ENCODE results near the gene C1QL4. TPM values are rescaled to one million over a fixed set of nuclear protein-coding genes. Genes with fewer than 3 reads are reported as not detected.

The C1QL4 gene
- total RNA-seq (2022; extraction: Qiagen RNA extraction): 5.1 to 7.5 TPM (median 6.3 TPM) in 5 replicates

DNA sequence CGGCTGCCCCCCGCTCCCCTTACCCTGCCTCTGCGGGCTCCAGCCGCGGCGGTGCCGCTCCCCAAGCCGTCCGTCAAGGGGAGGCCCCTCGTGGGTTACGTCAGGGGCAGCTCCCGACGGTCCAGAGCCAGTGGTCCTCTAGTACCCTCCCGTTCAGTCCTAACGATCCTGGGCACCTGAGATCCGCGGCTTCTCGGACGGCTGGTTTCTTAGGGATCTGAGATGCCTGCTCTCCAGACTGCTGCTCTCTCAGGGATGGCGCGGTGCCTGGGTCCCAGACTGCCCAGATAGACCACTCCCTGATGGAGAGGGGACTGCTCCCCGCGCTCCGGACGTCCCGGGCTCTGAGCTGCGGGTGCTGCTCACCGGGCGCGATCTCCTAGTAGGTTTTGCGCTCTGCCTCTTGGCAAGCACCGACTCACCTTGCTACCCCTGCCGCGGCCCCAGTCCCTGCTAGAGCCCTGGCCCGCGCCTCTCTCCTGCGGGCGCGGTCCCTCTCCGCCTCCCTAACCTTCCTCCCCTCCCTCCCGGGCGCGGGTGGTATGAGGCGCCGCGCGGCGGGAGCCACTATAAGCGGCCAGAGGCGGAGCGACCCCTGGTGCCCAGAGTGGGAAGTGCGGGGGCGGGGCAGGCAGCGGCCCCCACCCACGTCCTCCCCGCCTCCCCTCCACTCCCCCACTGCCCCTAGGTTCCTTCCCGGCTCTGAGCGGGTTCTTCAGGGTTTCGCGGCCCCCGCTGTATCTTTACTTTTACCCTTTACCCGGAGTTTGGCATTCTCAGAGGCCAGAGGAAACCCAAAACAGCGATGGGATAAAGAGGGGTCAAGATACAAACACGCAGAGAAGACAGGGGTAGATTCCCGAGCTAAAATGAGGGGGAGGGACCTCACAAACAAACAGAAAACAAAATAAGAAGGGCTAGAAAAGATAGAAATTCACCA is at the start of gene C1QL4:
Gene C1QL4 (minus strand): TSS at position 544 of the 940 bp plus-strand sequence. CDS start 711 bp downstream, outside the sequence.

DNA sequence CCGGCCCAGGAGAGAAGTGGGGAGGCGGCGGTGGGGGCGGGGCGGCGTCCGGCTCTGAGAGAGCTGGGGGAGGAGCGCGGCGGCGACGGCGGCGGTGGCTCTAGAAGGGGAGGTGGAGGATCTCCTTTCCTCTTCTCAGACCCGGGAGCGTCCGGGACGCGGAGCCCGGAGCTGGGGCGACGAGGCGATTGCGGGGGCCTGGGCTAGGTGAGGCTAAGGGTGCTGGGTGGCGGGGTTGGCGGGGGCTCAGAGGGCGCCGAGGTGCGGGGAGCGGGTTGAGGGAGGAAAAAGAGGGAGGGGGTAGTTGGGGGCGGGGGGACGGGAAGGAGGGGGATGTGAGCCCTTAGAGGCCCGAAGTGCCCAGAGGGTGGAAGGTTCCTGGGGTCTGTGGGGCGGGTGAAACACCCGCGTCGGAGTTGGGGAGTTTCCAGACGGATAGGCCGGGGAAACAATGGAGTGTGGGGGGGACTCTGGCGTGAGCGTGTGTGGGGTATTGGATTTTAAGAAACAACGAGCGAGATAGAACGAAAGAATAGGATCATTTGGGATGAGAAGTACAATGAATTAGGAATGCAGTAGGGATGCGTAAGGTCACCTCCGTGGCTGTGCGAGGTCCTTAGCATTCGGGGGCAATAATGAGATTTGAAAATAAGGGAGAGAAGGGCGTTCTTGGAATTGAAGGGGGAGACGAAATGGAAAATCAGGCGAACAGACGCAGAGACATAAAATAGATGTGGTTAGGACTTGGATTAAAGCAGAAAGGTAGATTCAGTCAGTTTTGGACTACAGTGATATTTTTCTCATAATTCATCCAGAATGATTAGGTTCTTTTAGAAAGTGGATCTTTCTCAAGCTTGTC is 30.6 kb upstream of the C1QL4 start, which contains the start of gene SPATS2:
Gene SPATS2 (plus strand): TSS at position 82 of the 859 bp plus-strand sequence. CDS start 93,551 bp downstream, outside the sequence.

DNA sequence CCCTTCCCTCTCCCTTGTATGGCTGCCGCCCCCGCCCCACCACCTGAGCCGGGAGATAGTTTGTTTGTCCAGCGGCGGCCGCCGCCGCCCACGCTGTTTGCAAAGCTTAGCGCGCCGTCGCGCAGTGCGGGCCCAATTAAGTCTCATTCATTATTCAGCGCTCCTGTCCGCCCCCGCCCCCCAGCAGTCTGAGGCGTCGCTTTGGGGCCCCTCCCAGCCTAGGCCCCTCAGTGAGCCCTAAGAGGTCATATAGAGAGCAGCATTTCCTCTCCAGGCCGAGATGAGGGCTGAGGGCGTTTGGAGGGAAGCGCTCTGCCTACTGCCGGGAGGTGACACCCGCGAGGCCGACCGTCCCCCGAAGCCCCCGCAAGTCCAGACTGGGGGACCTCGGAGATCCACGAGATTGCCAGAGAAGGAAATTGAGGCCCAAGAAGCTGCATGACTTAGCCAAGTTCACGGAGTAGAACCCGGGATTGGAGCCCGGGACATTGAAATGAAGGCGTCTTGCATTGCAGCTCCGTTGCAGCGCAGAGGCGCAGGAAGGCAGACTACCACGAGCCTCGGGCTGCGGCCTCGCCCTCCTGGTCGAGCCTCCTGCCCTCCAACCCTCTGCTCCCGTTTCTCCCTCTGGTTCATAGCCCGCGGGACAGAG is 9.8 kb upstream of the C1QL4 start, which contains the start of gene DNAJC22:
Gene DNAJC22 (plus strand): TSS at position 230 of the 652 bp plus-strand sequence. CDS start 1,985 bp downstream, outside the sequence.

DNA sequence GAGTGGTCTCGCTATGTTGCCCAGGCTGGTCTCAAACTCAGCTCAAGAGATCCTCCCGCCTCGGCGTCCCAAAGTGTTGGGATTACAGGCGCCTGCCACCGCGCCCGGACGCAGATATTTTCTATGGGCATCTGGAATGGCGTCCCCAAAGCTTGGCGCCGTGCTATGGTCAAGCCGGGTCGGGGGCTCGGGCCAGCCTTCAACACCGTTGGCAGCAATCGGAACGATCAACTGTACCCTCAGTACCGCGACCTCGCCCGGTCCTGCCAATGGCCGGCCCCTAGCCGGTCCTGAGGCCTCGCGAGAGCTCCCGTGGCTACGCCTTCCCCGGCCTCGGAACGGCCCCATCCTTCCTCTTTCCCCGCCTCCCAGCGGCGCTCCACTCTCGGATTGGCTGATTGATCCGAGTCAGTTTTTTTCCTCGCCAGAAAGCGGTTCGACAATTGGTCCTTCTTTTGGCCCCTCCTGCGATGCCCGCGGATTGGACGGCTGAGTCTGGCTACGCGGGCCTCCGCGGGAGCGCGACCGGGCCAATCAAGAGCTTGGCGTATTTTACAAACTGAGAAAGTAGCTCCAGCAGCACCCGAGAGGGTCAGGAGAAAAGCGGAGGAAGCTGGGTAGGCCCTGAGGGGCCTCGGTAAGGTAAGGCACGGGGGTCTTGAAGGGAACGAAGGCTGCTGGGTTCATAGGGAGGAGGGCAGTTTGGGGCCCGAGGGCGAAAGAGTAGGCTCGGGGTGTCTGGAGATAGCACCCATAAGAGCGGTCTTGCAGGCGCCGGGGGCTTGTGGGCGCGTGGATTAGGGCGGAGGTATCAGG is 14.1 kb downstream of the C1QL4 start, which contains the start of gene TROAP:
Gene TROAP (plus strand): TSS at position 548 of the 816 bp plus-strand sequence. CDS start 354 bp downstream, outside the sequence.

DNA sequence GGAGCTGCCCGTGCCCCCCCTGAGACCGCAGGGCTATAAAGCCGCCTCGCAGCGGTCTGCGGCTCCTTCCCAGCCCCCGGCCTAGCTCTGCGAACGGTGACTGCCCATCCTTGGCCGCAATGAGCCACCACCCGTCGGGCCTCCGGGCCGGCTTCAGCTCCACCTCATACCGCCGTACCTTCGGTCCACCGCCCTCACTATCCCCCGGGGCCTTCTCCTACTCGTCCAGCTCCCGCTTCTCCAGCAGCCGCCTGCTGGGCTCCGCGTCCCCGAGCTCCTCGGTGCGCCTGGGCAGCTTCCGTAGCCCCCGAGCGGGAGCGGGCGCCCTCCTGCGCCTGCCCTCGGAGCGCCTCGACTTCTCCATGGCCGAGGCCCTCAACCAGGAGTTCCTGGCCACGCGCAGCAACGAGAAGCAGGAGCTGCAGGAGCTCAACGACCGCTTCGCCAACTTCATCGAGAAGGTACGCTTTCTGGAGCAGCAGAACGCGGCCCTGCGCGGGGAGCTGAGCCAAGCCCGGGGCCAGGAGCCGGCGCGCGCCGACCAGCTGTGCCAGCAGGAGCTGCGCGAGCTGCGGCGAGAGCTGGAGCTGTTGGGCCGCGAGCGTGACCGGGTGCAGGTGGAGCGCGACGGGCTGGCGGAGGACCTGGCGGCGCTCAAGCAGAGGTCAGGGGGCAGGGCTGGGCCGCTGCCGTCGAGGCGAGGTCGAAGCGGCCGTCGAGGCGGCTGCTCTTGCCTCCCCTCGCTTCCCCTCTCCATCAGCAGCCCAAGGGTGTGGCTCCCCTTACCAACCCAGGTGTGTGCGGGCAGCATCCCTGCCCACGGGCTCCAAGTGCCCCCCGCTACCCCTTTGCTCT is 41.7 kb downstream of the C1QL4 start, which contains the start of gene PRPH:
Gene PRPH (plus strand): TSS at position 66 of the 855 bp plus-strand sequence. CDS start 54 bp downstream, at position 120.

Other genes with a start within 250 kb of the C1QL4 start
- not detected in 5 replicates for gene DHH, start 242.4 kb downstream of the C1QL4 start, total RNA-seq (2022; extraction: Qiagen RNA extraction)
- 11.5 to 17.2 TPM (median 14.4 TPM) in 5 replicates for gene LMBR1L, start 226.3 kb downstream of the C1QL4 start, total RNA-seq (2022; extraction: Qiagen RNA extraction)
- gene TUBA1B, start 205.8 kb downstream of the C1QL4 start, total RNA-seq (2022; extraction: Qiagen RNA extraction): 2,131 to 2,545 TPM (median 2,326 TPM) in 5 replicates
- gene TUBA1A, start 148.1 kb downstream of the C1QL4 start, total RNA-seq (2022; extraction: Qiagen RNA extraction): 197 to 241 TPM (median 217 TPM) in 5 replicates
- gene TUBA1C, start 72.1 kb downstream of the C1QL4 start, total RNA-seq (2022; extraction: Qiagen RNA extraction): 1,458 to 1,816 TPM (median 1,593 TPM) in 5 replicates
- gene PRPH, start 42.0 kb downstream of the C1QL4 start, total RNA-seq (2022; extraction: Qiagen RNA extraction): 1.2 to 2.2 TPM (median 1.6 TPM) in 5 replicates
- gene TROAP, start 13.9 kb downstream of the C1QL4 start, total RNA-seq (2022; extraction: Qiagen RNA extraction): 74.5 to 93.0 TPM (median 77.9 TPM) in 5 replicates
- gene DNAJC22, start 9.7 kb upstream of the C1QL4 start, total RNA-seq (2022; extraction: Qiagen RNA extraction): 18.9 to 22.9 TPM (median 22.1 TPM) in 5 replicates
- gene SPATS2, start 30.3 kb upstream of the C1QL4 start, total RNA-seq (2022; extraction: Qiagen RNA extraction): 30.1 to 37.0 TPM (median 36.5 TPM) in 5 replicates
- 1.2 to 2.2 TPM (median 2.1 TPM) in 5 replicates for gene KCNH3, start 201.8 kb upstream of the C1QL4 start, total RNA-seq (2022; extraction: Qiagen RNA extraction)
- gene MCRS1, start 231.0 kb upstream of the C1QL4 start, total RNA-seq (2022; extraction: Qiagen RNA extraction): 57.2 to 65.1 TPM (median 64.3 TPM) in 5 replicates